Adrenal gland (tissue), 12 donors: ENCODE measurements around the gene NAT9. TPM values are rescaled to one million over a fixed set of nuclear protein-coding genes. Genes with fewer than 3 reads are reported as not detected.

Source experiments
- DNase-seq, 7 donors: peaks; one replicate each; pipeline ENCODE4 v3.0.0-alpha.2; 2019 to 2020
- H3K27ac ChIP-seq, 5 donors: fragments of 200-600 bp; sonication (generic) in 4 of 5; 1 replicate in 3 of 5; 2 replicates in 2 of 5; pipeline versions ENCODE4 v1.5.1 to v1.8.0; 2016 to 2020; ENCODE audit warnings: mild to moderate bottlenecking in 1 of 5
- H3K27me3 ChIP-seq: fragments of 200-600 bp; 2 replicates; pipeline ENCODE4 v1.8.0; 2021
- H3K36me3 ChIP-seq, 2 donors: fragments of 200-600 bp; replicated peaks in 1 of 2; 1 replicate in 1 of 2; 2 replicates in 1 of 2; pipeline versions ENCODE4 v1.5.1 to v1.8.0; 2018 to 2022
- H3K4me1 ChIP-seq, 2 donors: fragments of 200-600 bp; replicated peaks in 1 of 2; 1 replicate in 1 of 2; 2 replicates in 1 of 2; pipeline versions ENCODE4 v1.5.1 to v1.8.0; 2018 to 2021
- H3K4me3 ChIP-seq, 4 donors: fragments of 200-600 bp; sonication (generic) in 3 of 4; one replicate each; pipeline ENCODE4 v1.5.1; 2016 to 2018
- H3K9me3 ChIP-seq, 3 donors: fragments of 200-600 bp; sonication (generic) in 1 of 3; replicated peaks in 1 of 3; 1 replicate in 2 of 3; 2 replicates in 1 of 3; pipeline versions ENCODE4 v1.5.1 to v1.8.0; 2016 to 2021
- POLR2A ChIP-seq, 2 donors: fragments of 450-650 bp; IDR thresholded peaks; one replicate each; pipeline ENCODE4 v1.6.1; 2017; ENCODE audit warnings: antibody characterized with exemption in 2 of 2, mild to moderate bottlenecking in 2 of 2, moderate library complexity in 1 of 2
- WGBS, 4 donors: extraction: QIAGEN DNeasy Blood & Tissue Kit in 2 of 4; methylation state at CpG; one replicate each; pipeline versions ENCODE4 v1.1.5 to v1.1.7; 2013 to 2017; 5-methylcytosine and 5-hydroxymethylcytosine counted together
- intact Hi-C, 2 donors: fragments of 100-400 bp; cut with DNase I; formaldehyde crosslinking; loops; one replicate each; pipeline versions ENCODE4 v1.14.1 to v1.15.0; 2022 to 2023
- polyA plus RNA-seq, 3 donors: library from polyadenylated mRNA; stranded (reverse); fragments of 200-250 nt in 2 of 3; fragments of 350-450 nt in 1 of 3; fragmentation: Illumina TruSeq in 1 of 3; extraction: RNeasy Lipid Tissue Mini Kit (QIAGEN cat#74804) in 1 of 3; gene quantifications; one replicate each; pipeline ENCODE4 v1.2.3, GENCODE V29; 2013 to 2014
- total RNA-seq, 9 donors: library from RNA; depleted of rRNA in 4 of 9; stranded (reverse); fragments of >200 nt in 4 of 9; fragments of 120-200 nt in 1 of 9; fragmentation: NEBNext Ultra II Directional in 1 of 9; extraction: Animal tissue kit (Norgen Biotek cat#: 25700) in 1 of 9; gene quantifications; one replicate each; pipeline versions ENCODE4 v1.1.0 to v1.2.4, GENCODE V29; 2013 to 2023
- TF ChIP-seq, protein P1 (sequence below), 6 experiments: fragments of 450-650 bp in 4 of 6; fragments of 200-600 bp in 2 of 6; sonication (generic) in 1 of 6; IDR thresholded peaks; 1 replicate in 5 of 6; 2 replicates in 1 of 6; pipeline versions ENCODE4 v1.5.1 to v1.8.0; 2016 to 2021; ENCODE audit warnings: antibody characterized with exemption in 6 of 6, mild to moderate bottlenecking in 2 of 6, moderate library complexity in 1 of 6
- donor health status: healthy with polysubstance abuse.
- donor health status: Bipolar disorder and iron deficiency.
- donor health status: DM: yes; HTN: yes; CAD: no.
- donor health status: DM: no; HTN: no; CAD: no.
- donor health status: DM: no; HTN: no; CAD: no.
- donor health status: DM: yes; HTN: yes; CAD: no.

Gene NAT9
- total and polyA plus RNA-seq, 12 donors, result 23.1 to 149 (median 87.0) TPM

DNA sequence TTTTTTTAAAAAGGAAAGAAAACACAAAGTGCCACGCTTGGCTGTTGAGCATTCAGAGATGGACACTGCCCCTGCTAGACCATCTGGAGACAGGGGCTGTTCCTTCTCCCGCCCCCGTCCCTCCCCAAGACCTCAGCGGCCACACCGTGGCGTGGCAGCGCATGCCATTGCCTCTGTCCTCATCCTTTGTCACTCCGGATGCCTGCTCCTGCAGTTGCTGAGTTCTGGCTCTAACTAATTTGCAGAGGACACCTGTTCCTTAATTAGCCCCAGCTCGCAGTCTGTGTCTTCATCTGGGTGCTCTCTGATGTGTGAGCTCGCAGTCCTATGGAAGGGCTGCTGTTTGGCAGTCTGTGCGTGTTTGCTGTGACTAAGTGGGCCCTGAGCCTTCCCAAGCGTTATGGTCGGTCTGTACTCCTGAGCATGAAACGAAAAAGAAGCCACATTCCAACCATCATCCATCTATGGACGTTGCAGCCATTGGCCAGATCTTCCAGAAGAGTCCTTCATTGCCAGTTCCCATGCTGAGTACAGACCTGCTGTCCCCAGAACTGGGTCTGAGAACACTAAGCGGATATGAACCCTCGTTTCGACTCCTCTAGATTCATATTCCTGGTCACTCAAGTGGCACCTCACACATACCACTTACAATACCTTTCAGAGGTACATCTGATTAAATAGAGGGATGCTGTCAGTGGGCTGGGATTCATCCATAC, 40.9 kb upstream of the NAT9 start:
- peaks cover 0 to 9% of the 10 kb centered on the region in 2 donors for H3K4me1 ChIP-seq
- intact Hi-C loops, result no loop called here
- H3K36me3 ChIP-seq, result no peaks in the 10 kb centered on the region
- 90 to 94% (median 92%) methylated on average over 13 to 18 of the region's 18 CpGs for WGBS, 4 donors
- DNase-seq, result no peak
- H3K9me3 ChIP-seq, result no peaks in the 10 kb centered on the region
- H3K27me3 ChIP-seq, result no peaks in the 10 kb centered on the region
- H3K27ac ChIP-seq, result no peak overlapping the region
- H3K4me3 ChIP-seq, result no peak overlapping the region
- TF ChIP-seq, protein P1, sequence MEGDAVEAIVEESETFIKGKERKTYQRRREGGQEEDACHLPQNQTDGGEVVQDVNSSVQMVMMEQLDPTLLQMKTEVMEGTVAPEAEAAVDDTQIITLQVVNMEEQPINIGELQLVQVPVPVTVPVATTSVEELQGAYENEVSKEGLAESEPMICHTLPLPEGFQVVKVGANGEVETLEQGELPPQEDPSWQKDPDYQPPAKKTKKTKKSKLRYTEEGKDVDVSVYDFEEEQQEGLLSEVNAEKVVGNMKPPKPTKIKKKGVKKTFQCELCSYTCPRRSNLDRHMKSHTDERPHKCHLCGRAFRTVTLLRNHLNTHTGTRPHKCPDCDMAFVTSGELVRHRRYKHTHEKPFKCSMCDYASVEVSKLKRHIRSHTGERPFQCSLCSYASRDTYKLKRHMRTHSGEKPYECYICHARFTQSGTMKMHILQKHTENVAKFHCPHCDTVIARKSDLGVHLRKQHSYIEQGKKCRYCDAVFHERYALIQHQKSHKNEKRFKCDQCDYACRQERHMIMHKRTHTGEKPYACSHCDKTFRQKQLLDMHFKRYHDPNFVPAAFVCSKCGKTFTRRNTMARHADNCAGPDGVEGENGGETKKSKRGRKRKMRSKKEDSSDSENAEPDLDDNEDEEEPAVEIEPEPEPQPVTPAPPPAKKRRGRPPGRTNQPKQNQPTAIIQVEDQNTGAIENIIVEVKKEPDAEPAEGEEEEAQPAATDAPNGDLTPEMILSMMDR (IDR thresholded peaks at IDR 0.05), result no peak
- TF ChIP-seq POLR2A (IDR thresholded peaks at IDR 0.05), result no peak

DNA sequence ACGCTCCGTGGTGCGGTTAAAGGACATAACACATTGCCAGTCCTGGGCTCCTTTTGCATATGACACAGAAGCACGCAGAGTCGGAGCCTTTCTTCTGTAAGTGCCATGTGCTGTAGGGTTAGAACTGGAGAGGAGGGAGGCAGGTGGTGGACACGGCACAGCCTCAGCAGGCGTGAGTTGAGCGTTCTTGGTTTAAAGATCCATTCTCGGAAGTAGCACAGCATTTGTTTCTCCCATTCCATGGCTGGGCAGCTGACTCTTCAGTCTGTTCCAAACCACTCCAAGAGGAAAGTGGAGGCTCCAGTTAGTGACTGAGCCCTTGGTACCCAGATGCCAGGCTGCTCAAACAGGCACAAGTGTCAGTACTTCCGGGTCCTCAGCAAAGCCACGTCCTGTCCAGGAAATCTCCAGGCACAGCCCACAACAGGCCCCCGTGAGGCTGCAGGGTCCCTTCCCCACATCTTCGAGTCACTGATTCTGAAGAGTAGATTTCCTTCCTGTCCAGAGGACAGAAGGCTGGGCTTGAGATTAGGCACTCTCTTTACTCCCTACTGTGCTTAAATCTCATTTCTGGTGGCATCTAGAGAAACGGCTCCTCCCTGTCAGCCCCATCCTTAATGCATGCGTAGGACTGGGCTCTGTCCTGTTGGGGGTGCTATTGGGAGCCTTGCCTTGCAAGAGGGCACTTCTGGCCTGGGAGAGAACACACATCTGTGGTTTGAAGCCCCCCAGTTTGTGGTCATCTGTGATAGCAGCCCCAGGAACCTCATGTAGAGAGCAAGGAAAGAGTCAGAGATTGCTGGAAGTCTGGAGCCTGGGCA, 39.6 kb upstream of the NAT9 start:
- WGBS, 4 donors, result 87 to 90% (median 89%) methylated on average over 13 to 15 of the region's 15 CpGs
- Histone ChIP-seq H3K27me3 (no peaks in the 10 kb centered on the region), H3K27ac (no peak overlapping the region), H3K4me1 (peaks cover 0 to 21% of the 10 kb centered on the region in 2 donors), H3K9me3 (no peaks in the 10 kb centered on the region), H3K4me3 (no peak overlapping the region), H3K36me3 (no peaks in the 10 kb centered on the region)
- TF ChIP-seq, protein P1 (IDR thresholded peaks at IDR 0.05), result no peak
- TF ChIP-seq POLR2A (IDR thresholded peaks at IDR 0.05), result no peak
- no peak for DNase-seq
- intact Hi-C loops, result no loop called here

DNA sequence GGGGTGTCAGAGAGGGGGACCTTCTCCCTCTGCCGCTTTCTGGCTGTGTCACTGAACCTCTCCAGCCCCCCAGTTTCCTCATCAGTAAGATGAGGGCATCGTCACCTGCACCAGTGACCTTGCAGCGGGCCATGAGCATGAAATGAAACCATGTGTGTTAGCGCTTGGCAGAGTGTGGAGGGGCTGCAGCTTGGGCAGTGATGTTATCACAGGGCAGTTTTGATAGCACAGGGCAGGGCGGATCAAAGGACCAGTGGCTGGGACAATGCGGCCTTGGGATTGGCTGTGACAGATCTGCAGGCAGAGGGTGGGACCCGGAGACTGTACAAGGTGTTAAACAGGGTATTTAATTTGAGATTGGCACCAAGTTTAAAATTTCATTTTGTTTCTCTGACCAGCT, 38.9 kb upstream of the NAT9 start:
- no peak for DNase-seq
- Histone ChIP-seq H3K4me1 (peaks cover 0 to 21% of the 10 kb centered on the region in 2 donors), H3K27ac (no peak overlapping the region), H3K27me3 (no peaks in the 10 kb centered on the region), H3K4me3 (no peak overlapping the region), H3K36me3 (no peaks in the 10 kb centered on the region), H3K9me3 (no peaks in the 10 kb centered on the region)
- intact Hi-C loops, result no loop called here
- TF ChIP-seq POLR2A (IDR thresholded peaks at IDR 0.05), result no peak
- TF ChIP-seq, protein P1 (IDR thresholded peaks at IDR 0.05), result no peak
- WGBS, 4 donors, result 93 to 96% (median 95%) methylated on average over 7 of the region's 7 CpGs

DNA sequence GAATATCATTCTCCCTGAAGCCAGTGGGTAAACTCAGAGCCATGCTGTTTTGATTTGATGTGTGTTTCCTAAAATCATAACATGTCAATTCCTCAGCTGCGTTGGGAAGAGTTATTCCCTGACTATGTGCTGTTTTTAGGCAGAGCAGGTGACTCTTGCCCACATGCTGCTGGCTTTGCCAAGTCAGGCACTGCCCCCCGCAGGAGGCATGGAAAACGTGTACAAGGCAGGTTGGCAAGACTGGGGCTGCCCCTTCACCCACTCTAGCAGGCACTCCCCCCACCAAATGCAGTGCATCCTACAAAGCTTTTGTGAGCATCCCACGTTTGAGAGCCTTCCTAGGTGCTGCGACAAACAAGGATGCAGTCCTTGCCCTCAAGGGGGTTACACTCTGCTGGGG, 38.3 kb upstream of the NAT9 start:
- H3K27ac ChIP-seq, result no peak overlapping the region
- intact Hi-C loops, result no loop called here
- H3K27me3 ChIP-seq, result no peaks in the 10 kb centered on the region

More for the DNA sequence above, 38.3 kb upstream of the NAT9 start:
- TF ChIP-seq, protein P1 (IDR thresholded peaks at IDR 0.05), result no peak
- TF ChIP-seq POLR2A (IDR thresholded peaks at IDR 0.05), result no peak
- H3K4me1 ChIP-seq, result peaks cover 0 to 21% of the 10 kb centered on the region in 2 donors
- WGBS, 4 donors, result 77 to 91% (median 85%) methylated on average over 5 of the region's 5 CpGs
- no peaks in the 10 kb centered on the region for H3K9me3 ChIP-seq
- no peaks in the 10 kb centered on the region for H3K36me3 ChIP-seq
- no peak for DNase-seq
- H3K4me3 ChIP-seq, result no peak overlapping the region
